Measurements from ENCODE around the gene NLRP3.

- no peak for TF ChIP-seq CEBPB (IDR thresholded peaks at IDR 0.05; ENCODE audit: borderline replicate concordance in 1 of 2, low read depth in 2 of 2, low read length in 2 of 2)
- no peak for TF ChIP-seq ZNF622 (IDR thresholded peaks at IDR 0.05)
- no peak for TF ChIP-seq EZH2 (IDR thresholded peaks at IDR 0.05; ENCODE audit: borderline replicate concordance, control insufficient read depth, low read depth, low read length)
- TF ChIP-seq JUNB (IDR thresholded peaks at IDR 0.05): no peak
- TF ChIP-seq YY1 (IDR thresholded peaks at IDR 0.05; ENCODE audit: low read depth, low read length): no peak
- no peak for TF ChIP-seq POLR2AphosphoS5 (IDR thresholded peaks at IDR 0.05; ENCODE audit: low read length)
- no peak for TF ChIP-seq CTCF (IDR thresholded peaks at IDR 0.05 in 2 of 3, conservative IDR thresholded peaks at IDR 0.05 in 1 of 3; ENCODE audit: control insufficient read depth in 2 of 3, extremely low read depth in 1 of 3, insufficient read depth in 1 of 3, low read depth in 3 of 3, low read length in 3 of 3)
- TF ChIP-seq SP1 (IDR thresholded peaks at IDR 0.05; ENCODE audit: low read depth, low read length): no peak
- no peak for TF ChIP-seq STAT1 (conservative IDR thresholded peaks at IDR 0.05)
- no peak for TF ChIP-seq SREBF1 (IDR thresholded peaks at IDR 0.05; ENCODE audit: low read length)
- TF ChIP-seq BRCA1 (IDR thresholded peaks at IDR 0.05; ENCODE audit: low read depth, low read length): no peak
- no peak for TF ChIP-seq ZZZ3 (IDR thresholded peaks at IDR 0.05; ENCODE audit: control insufficient read depth, insufficient read length, low read depth)
- TF ChIP-seq ZNF24 (IDR thresholded peaks at IDR 0.05): no peak
- no peak for TF ChIP-seq EP300 (IDR thresholded peaks at IDR 0.05; ENCODE audit: borderline replicate concordance in 1 of 2, control insufficient read depth in 1 of 2, low read depth in 2 of 2, low read length in 2 of 2)
Observed at GRCh38 chr1:247434005-247434404, 18.0 kb downstream of the NLRP3 start.
